ENCODE results near the gene KLHL12. TPM values are rescaled to one million over a fixed set of nuclear protein-coding genes. Genes with fewer than 3 reads are reported as not detected.

KLHL12 gene
- polyA plus RNA-seq, 1 experiment: 22.7 TPM

DNA sequence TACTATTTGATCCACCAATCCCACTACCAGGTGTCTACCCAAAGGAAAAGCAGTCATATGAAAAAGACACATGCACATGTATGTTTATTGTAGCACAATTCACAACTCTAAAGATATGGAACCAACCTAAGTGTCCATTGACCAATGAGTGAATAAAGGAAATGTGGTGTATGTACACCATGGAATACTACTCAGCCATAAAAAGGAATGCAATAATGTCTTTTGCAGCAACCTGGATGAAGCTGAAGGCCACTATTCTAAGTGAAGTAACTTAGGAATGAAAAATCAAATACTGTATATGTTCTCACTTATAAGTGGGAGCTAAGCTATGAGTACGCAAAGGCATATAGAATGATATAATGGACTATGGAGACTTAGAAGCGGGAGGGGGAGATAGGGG is 18.4 kb upstream of the KLHL12 start:
- TF ChIP-seq, protein P1, sequence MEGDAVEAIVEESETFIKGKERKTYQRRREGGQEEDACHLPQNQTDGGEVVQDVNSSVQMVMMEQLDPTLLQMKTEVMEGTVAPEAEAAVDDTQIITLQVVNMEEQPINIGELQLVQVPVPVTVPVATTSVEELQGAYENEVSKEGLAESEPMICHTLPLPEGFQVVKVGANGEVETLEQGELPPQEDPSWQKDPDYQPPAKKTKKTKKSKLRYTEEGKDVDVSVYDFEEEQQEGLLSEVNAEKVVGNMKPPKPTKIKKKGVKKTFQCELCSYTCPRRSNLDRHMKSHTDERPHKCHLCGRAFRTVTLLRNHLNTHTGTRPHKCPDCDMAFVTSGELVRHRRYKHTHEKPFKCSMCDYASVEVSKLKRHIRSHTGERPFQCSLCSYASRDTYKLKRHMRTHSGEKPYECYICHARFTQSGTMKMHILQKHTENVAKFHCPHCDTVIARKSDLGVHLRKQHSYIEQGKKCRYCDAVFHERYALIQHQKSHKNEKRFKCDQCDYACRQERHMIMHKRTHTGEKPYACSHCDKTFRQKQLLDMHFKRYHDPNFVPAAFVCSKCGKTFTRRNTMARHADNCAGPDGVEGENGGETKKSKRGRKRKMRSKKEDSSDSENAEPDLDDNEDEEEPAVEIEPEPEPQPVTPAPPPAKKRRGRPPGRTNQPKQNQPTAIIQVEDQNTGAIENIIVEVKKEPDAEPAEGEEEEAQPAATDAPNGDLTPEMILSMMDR (IDR thresholded peaks at IDR 0.05; ENCODE audit: insufficient read depth, low read depth, low read length): no peak
- ChIA-PET CTCF (interaction anchor here (0.5 to 0.7 kb wide), 2 partner anchors 45 to 273 kb away, joined by 3 to 4 read pairs; no protein-coding TSS in a partner anchor), POLR2A (no interaction called here)
- no peak for DNase-seq (ENCODE audit: low read depth)
- Histone ChIP-seq H3K27me3 (ENCODE audit: control insufficient read depth, insufficient read depth, low read length) (no peaks in the 10 kb centered on the region), H3K4me3 (ENCODE audit: low read depth, low read length) (no peak overlapping the region), H3K36me3 (ENCODE audit: control insufficient read depth, insufficient read depth, low read length) (peaks cover 19% of the 10 kb centered on the region)

DNA sequence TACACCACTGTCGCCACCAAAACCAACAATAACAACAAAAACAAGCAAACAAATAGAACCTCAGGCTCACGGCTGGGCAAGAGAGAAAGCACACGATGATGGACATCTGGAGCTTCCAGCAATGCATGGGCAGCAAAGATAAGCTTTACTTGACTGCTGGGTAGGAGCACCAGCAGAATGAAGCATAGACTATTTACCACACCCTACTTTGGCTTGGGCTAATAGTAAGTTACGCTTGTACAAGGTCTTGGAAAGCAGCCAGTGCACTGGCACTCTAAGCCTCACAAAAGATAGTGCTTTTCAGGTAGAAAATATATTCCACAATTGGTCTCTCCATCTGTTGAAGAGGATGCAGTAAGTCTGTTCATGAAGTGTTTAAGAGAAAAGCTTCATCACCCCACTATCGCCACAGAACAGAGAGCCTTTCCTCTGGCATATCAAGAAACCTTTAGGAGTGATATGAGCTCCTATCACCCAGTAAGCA is 17.4 kb upstream of the KLHL12 start:
- ChIA-PET CTCF (no interaction called here), POLR2A (interaction anchor here (0.6 kb wide), 1 partner anchor 19 kb away, joined by 3 read pairs; no protein-coding TSS in a partner anchor)
- DNase-seq (ENCODE audit: low read depth): no peak
- Histone ChIP-seq H3K4me3 (ENCODE audit: low read depth, low read length) (no peak overlapping the region), H3K27me3 (ENCODE audit: control insufficient read depth, insufficient read depth, low read length) (no peaks in the 10 kb centered on the region), H3K36me3 (ENCODE audit: control insufficient read depth, insufficient read depth, low read length) (peaks cover 19% of the 10 kb centered on the region)
- TF ChIP-seq, protein P1 (IDR thresholded peaks at IDR 0.05; ENCODE audit: insufficient read depth, low read depth, low read length): no peak

DNA sequence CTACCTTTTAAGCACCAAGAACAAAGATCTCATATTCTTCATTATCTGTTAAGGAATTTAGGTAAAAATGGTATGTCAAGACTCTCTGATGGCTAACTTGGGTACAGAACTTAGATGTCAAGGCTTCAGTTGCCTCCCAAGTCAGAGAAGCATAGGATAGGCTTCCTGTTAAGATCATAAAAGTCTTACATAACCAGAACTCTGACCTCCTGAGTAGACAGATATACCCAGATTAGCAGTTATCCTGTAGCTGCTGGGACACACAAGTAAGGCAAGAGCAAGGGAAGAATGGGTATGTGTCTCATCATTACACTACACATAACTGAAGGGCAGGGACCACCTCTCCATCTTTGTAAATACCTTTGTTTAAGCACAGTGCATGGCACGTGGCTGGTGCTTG is 15.4 kb upstream of the KLHL12 start:
- no peaks in the 10 kb centered on the region for H3K27me3 ChIP-seq (ENCODE audit: control insufficient read depth, insufficient read depth, low read length)
- CTCF ChIA-PET: interaction anchor here (1.1 kb wide), 1 partner anchor 15 kb away, joined by 4 read pairs; the partner anchor contains the start of gene KLHL12
- POLR2A ChIA-PET: no interaction called here
- TF ChIP-seq, protein P1 (IDR thresholded peaks at IDR 0.05; ENCODE audit: insufficient read depth, low read depth, low read length): no peak
- no peak overlapping the region for H3K4me3 ChIP-seq (ENCODE audit: low read depth, low read length)
- DNase-seq (ENCODE audit: low read depth): no peak
- peaks cover 15% of the 10 kb centered on the region for H3K36me3 ChIP-seq (ENCODE audit: control insufficient read depth, insufficient read depth, low read length)

DNA sequence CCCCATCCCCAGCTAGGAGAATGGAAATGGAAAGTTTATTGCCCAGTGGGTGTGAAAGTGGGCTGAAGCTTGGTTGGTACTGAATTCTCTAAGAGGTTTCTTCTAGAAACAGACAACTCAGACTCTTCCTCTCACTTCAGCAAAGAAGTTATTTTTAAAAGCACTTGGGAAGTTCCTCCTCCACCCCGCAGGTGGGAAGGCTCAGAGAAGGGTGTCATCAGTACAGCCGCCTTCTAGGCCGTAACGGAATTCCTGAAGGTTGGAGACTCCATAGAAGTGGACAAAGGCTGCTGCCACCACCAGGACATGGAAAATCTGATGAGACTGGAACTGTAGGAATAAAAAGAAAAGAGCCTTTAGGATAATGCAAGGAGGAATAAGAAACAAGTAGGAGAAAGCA is 14.3 kb upstream of the KLHL12 start:
- Histone ChIP-seq H3K27me3 (ENCODE audit: control insufficient read depth, insufficient read depth, low read length) (no peaks in the 10 kb centered on the region), H3K36me3 (ENCODE audit: control insufficient read depth, insufficient read depth, low read length) (peaks cover 15% of the 10 kb centered on the region), H3K4me3 (ENCODE audit: low read depth, low read length) (no peak overlapping the region)
- TF ChIP-seq, protein P1 (IDR thresholded peaks at IDR 0.05; ENCODE audit: insufficient read depth, low read depth, low read length): no peak
- CTCF ChIA-PET: interaction anchor here (0.6 kb wide), 1 partner anchor 51 kb away, joined by 3 read pairs; no protein-coding TSS in a partner anchor
- no peak for DNase-seq (ENCODE audit: low read depth)
- POLR2A ChIA-PET: no interaction called here

DNA sequence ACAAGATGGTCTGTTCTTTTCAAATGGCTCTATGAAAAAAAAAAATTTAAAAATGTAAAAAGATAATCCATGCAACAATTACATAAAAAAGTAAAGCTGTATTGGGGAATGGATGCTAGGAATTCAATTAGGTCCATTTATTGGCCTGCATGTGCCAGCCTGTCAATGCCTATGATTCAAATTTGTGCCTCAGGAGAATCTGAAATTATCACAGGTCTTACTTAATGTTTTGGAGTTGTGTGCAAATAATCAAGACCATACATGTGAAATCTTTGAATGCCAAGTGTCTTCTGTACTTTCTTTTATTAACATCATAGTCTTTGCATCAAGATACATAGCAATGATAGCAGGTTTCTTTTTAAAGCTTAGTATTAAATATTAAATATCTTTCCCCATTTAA is 13.5 kb upstream of the KLHL12 start:
- DNase-seq (ENCODE audit: low read depth): no peak
- no peak overlapping the region for H3K4me3 ChIP-seq (ENCODE audit: low read depth, low read length)
- peaks cover 13% of the 10 kb centered on the region for H3K36me3 ChIP-seq (ENCODE audit: control insufficient read depth, insufficient read depth, low read length)
- CTCF ChIA-PET: interaction anchor here (0.6 kb wide), 1 partner anchor 52 kb away, joined by 3 read pairs; no protein-coding TSS in a partner anchor
- POLR2A ChIA-PET: no interaction called here
- TF ChIP-seq, protein P1 (IDR thresholded peaks at IDR 0.05; ENCODE audit: insufficient read depth, low read depth, low read length): no peak
- no peaks in the 10 kb centered on the region for H3K27me3 ChIP-seq (ENCODE audit: control insufficient read depth, insufficient read depth, low read length)
